Naive thymus-derived CD8-positive, alpha-beta T cell (primary cell): ENCODE results near the gene NOCT. TPM values are rescaled to one million over a fixed set of nuclear protein-coding genes. Genes with fewer than 3 reads are reported as not detected.
A peak's percentile ranks its signal among the peaks of the same experiment; 100 is the strongest.
"Not testable (repeated sequence)": the region's sequence is repeated elsewhere in the genome, so short reads cannot be mapped to it uniquely, and the experiment has no call there.

Experiments used
- ATAC-seq, 2 donors: fragments of 150-1000 bp; cut with Tn5 transposase in 1 of 2; sonication (Bioruptor Pico), chemical (Tn5 transposase) in 1 of 2; 1 replicate in 1 of 2; 2 replicates in 1 of 2; pipeline ENCODE4 v1.10.0; 2021; ENCODE audit warnings: mild to moderate bottlenecking in 2 of 2, moderate library complexity in 2 of 2
- POLR2A ChIA-PET: fragments of 350-600 bp; sonication (Branson Sonifier 250); formaldehyde crosslinking; loops from one replicate; lab custom pipeline; 2021; ENCODE audit warnings: antibody characterized with exemption; lab: Charles Lee
- DNase-seq, 10 donors: peaks; one replicate each; pipeline versions ENCODE4 v3.0.0 to v3.0.0-alpha.2; 2020 to 2022
- H3K27ac Mint-ChIP-seq, 10 donors: one replicate each; pipeline ENCODE4 v1.8.0; 2020 to 2022; ENCODE audit warnings: mild to moderate bottlenecking in 10 of 10, mixed read lengths in 10 of 10, moderate library complexity in 4 of 10, inconsistent platforms in 1 of 10
- H3K27me3 Mint-ChIP-seq, 5 donors: one replicate each; pipeline ENCODE4 v1.8.0; 2021 to 2022; ENCODE audit warnings: mixed read lengths in 5 of 5
- H3K36me3 Mint-ChIP-seq, 3 donors: one replicate each; pipeline ENCODE4 v1.8.0; 2020 to 2022; ENCODE audit warnings: mixed read lengths in 3 of 3, mild to moderate bottlenecking in 2 of 3, inconsistent platforms in 1 of 3
- H3K4me1 Mint-ChIP-seq, 4 donors: one replicate each; pipeline ENCODE4 v1.8.0; 2021 to 2022; ENCODE audit warnings: mixed read lengths in 4 of 4
- H3K4me3 Mint-ChIP-seq, 10 donors: one replicate each; pipeline ENCODE4 v1.8.0; 2020 to 2022; ENCODE audit warnings: mild to moderate bottlenecking in 10 of 10, mixed read lengths in 10 of 10, moderate library complexity in 6 of 10, inconsistent platforms in 1 of 10
- H3K9me3 Mint-ChIP-seq, 9 donors: one replicate each; pipeline ENCODE4 v1.8.0; 2020 to 2022; ENCODE audit warnings: mixed read lengths in 9 of 9, mild to moderate bottlenecking in 3 of 9, inconsistent platforms in 1 of 9, moderate library complexity in 1 of 9
- polyA plus RNA-seq, 3 donors: library from polyadenylated mRNA; unstranded; fragments of 300-500 nt; fragmentation: Illumina TruSeq; gene quantifications; one replicate each; pipeline ENCODE4 v1.2.3, GENCODE V29; 2021
- total RNA-seq, 8 experiments: library from RNA in 2 of 8; stranded (reverse) in 2 of 8; gene quantifications; one replicate each; pipeline ENCODE4 v1.2.3 and lab custom pipeline; 2021 to 2026

NOCT gene
- total and polyA plus RNA-seq, 5 experiments from 2014 or later = 0.44 to 2.1 (median 1.3) TPM; not detected in 1

GRCh38 chr4:139028191-139028661 lies 12.6 kb downstream of the NOCT start:
- peaks cover 5 to 12% (median 7%) of the 10 kb centered on the region in 4 donors for H3K4me1 Mint-ChIP-seq
- no peaks in the 10 kb centered on the region for H3K36me3 Mint-ChIP-seq
- no peaks in the 10 kb centered on the region for H3K9me3 Mint-ChIP-seq
- POLR2A ChIA-PET = interaction anchor here (0.6 to 1.4 kb wide), 2 partner anchors 12 to 55 kb away, joined by 4 to 6 read pairs; no protein-coding TSS in a partner anchor
- DNase-seq = no peak
- H3K27ac Mint-ChIP-seq = peak overlapping the region in 1 of 10 donors; percentile 24
- no peaks in the 10 kb centered on the region for H3K27me3 Mint-ChIP-seq
- ATAC-seq = no peak
- H3K4me3 Mint-ChIP-seq = no peak overlapping the region

- H3K4me3 Mint-ChIP-seq, ATAC-seq, H3K36me3 Mint-ChIP-seq, H3K27ac Mint-ChIP-seq, DNase-seq, H3K9me3 Mint-ChIP-seq, H3K27me3 Mint-ChIP-seq: not testable (repeated sequence)
- H3K4me1 Mint-ChIP-seq = peaks cover 8 to 16% (median 11%) of the 10 kb centered on the region in 4 donors
- POLR2A ChIA-PET = interaction anchor here (0.8 to 1.1 kb wide), 7 partner anchors 10 to 271 kb away, joined by 3 to 7 read pairs (median 5); partner anchors contain the start of genes NAA15 and NOCT
Observed at GRCh38 chr4:139029866-139030363, 14.3 kb downstream of the NOCT start.

- Mint-ChIP-seq H3K27ac (peak overlapping the region in 3 of 10 donors; percentile 7 to 64 (median 24)), H3K4me3 (peak overlapping the region in 1 of 10 donors; percentile 0), H3K36me3 (no peaks in the 10 kb centered on the region), H3K9me3 (no peaks in the 10 kb centered on the region), H3K27me3 (no peaks in the 10 kb centered on the region), H3K4me1 (peaks cover 8 to 20% (median 17%) of the 10 kb centered on the region in 4 donors)
- ATAC-seq = peak; percentile 86 to 91
- DNase-seq = peak; percentile 37 to 89 (median 74)
- POLR2A ChIA-PET = interaction anchor here (0.8 to 1.1 kb wide), 7 partner anchors 11 to 271 kb away, joined by 3 to 7 read pairs (median 5); partner anchors contain the start of genes NAA15 and NOCT
Observed at GRCh38 chr4:139030614-139031235, 15.1 kb downstream of the NOCT start.

GRCh38 chr4:139035650-139036049 lies 20.1 kb downstream of the NOCT start:
- POLR2A ChIA-PET = no interaction called here
- peaks cover 12 to 19% (median 15%) of the 10 kb centered on the region in 4 donors for H3K4me1 Mint-ChIP-seq
- H3K4me3 Mint-ChIP-seq = no peak overlapping the region
- ATAC-seq = no peak
- H3K9me3 Mint-ChIP-seq = no peaks in the 10 kb centered on the region
- no peak for DNase-seq
- H3K36me3 Mint-ChIP-seq = peaks cover 0 to 9% (median 1%) of the 10 kb centered on the region in 3 donors
- peak overlapping the region in 4 of 10 donors; percentile 3 to 39 (median 10) for H3K27ac Mint-ChIP-seq
- no peaks in the 10 kb centered on the region for H3K27me3 Mint-ChIP-seq

- Mint-ChIP-seq H3K9me3 (no peaks in the 10 kb centered on the region), H3K27ac (peak overlapping the region in 3 of 10 donors; percentile 4 to 56 (median 11)), H3K4me3 (no peak overlapping the region), H3K27me3 (no peaks in the 10 kb centered on the region), H3K4me1 (peaks cover 12 to 22% (median 16%) of the 10 kb centered on the region in 4 donors), H3K36me3 (peaks cover 0 to 13% (median 1%) of the 10 kb centered on the region in 3 donors)
- ATAC-seq (no peak), DNase-seq (no peak)
- POLR2A ChIA-PET = no interaction called here
Observed at GRCh38 chr4:139036885-139037284, 21.3 kb downstream of the NOCT start.

- POLR2A ChIA-PET = no interaction called here
Observed at GRCh38 chr4:139038874-139039443, 23.4 kb downstream of the NOCT start.

GRCh38 chr4:139042981-139043460 lies 27.4 kb downstream of the NOCT start:
- H3K27me3 Mint-ChIP-seq = no peaks in the 10 kb centered on the region
- peak overlapping the region in 2 of 10 donors; percentile 24 to 61 for H3K27ac Mint-ChIP-seq
- ATAC-seq (no peak), DNase-seq (no peak)
- H3K4me1 Mint-ChIP-seq = peaks cover 3 to 12% (median 10%) of the 10 kb centered on the region in 4 donors
- no peak overlapping the region for H3K4me3 Mint-ChIP-seq
- POLR2A ChIA-PET = no interaction called here
- no peaks in the 10 kb centered on the region for H3K9me3 Mint-ChIP-seq
- peaks cover 0 to 42% (median 12%) of the 10 kb centered on the region in 3 donors for H3K36me3 Mint-ChIP-seq

More at GRCh38 chr4:139038874-139039443, 23.4 kb downstream of the NOCT start:
- H3K36me3 Mint-ChIP-seq = peaks cover 0 to 19% (median 1%) of the 10 kb centered on the region in 3 donors
- H3K27me3 Mint-ChIP-seq = no peaks in the 10 kb centered on the region
- no peaks in the 10 kb centered on the region for H3K9me3 Mint-ChIP-seq
- no peak overlapping the region for H3K4me3 Mint-ChIP-seq
- H3K27ac Mint-ChIP-seq = peak overlapping the region in 3 of 10 donors; percentile 6 to 59 (median 38)
- no peak for DNase-seq
- ATAC-seq = no peak
- H3K4me1 Mint-ChIP-seq = peaks cover 12 to 22% (median 14%) of the 10 kb centered on the region in 4 donors

- DNase-seq (no peak), ATAC-seq (no peak)
- Mint-ChIP-seq H3K4me3 (no peak overlapping the region), H3K9me3 (no peaks in the 10 kb centered on the region), H3K27ac (peak overlapping the region in 7 of 10 donors; percentile 7 to 72 (median 43)), H3K4me1 (peaks cover 4 to 13% (median 10%) of the 10 kb centered on the region in 4 donors), H3K36me3 (peaks cover 0 to 50% (median 12%) of the 10 kb centered on the region in 3 donors), H3K27me3 (no peaks in the 10 kb centered on the region)
- POLR2A ChIA-PET = no interaction called here
Observed at GRCh38 chr4:139044291-139044690, 28.7 kb downstream of the NOCT start.

- ATAC-seq = no peak
- H3K36me3 Mint-ChIP-seq = peaks cover 0 to 70% (median 10%) of the 10 kb centered on the region in 3 donors
- peak overlapping the region in 3 of 10 donors; percentile 18 to 66 (median 51) for H3K27ac Mint-ChIP-seq
Observed at GRCh38 chr4:139048026-139048425, 32.4 kb downstream of the NOCT start.

GRCh38 chr4:139050446-139050845 lies 34.9 kb downstream of the NOCT start:
- H3K4me3 Mint-ChIP-seq = no peak overlapping the region
- ATAC-seq (no peak), DNase-seq (no peak)
- POLR2A ChIA-PET = no interaction called here
- peaks cover 5 to 24% (median 18%) of the 10 kb centered on the region in 4 donors for H3K4me1 Mint-ChIP-seq
- peak overlapping the region in 4 of 10 donors; percentile 19 to 56 (median 34) for H3K27ac Mint-ChIP-seq
- no peaks in the 10 kb centered on the region for H3K9me3 Mint-ChIP-seq
- no peaks in the 10 kb centered on the region for H3K27me3 Mint-ChIP-seq
- peaks cover 0 to 78% (median 9%) of the 10 kb centered on the region in 3 donors for H3K36me3 Mint-ChIP-seq

More at GRCh38 chr4:139048026-139048425, 32.4 kb downstream of the NOCT start:
- POLR2A ChIA-PET = no interaction called here
- Mint-ChIP-seq H3K4me3 (no peak overlapping the region), H3K27me3 (no peaks in the 10 kb centered on the region), H3K4me1 (peaks cover 1 to 8% (median 5%) of the 10 kb centered on the region in 4 donors), H3K9me3 (no peaks in the 10 kb centered on the region)
- DNase-seq = no peak

GRCh38 chr4:139053909-139054308 lies 38.3 kb downstream of the NOCT start:
- Mint-ChIP-seq H3K9me3 (no peaks in the 10 kb centered on the region), H3K4me1 (peaks cover 23 to 42% (median 30%) of the 10 kb centered on the region in 4 donors)
- POLR2A ChIA-PET = no interaction called here

GRCh38 chr4:139054791-139055505 lies 39.4 kb downstream of the NOCT start:
- no peaks in the 10 kb centered on the region for H3K27me3 Mint-ChIP-seq
- H3K9me3 Mint-ChIP-seq = no peaks in the 10 kb centered on the region
- no peak overlapping the region for H3K4me3 Mint-ChIP-seq
- no peak for DNase-seq
- H3K27ac Mint-ChIP-seq = peak overlapping the region; percentile 26 to 84 (median 68)
- H3K36me3 Mint-ChIP-seq = peaks cover 0 to 86% (median 6%) of the 10 kb centered on the region in 3 donors
- H3K4me1 Mint-ChIP-seq = peaks cover 26 to 41% (median 36%) of the 10 kb centered on the region in 4 donors
- POLR2A ChIA-PET = no interaction called here
- ATAC-seq = no peak

More at GRCh38 chr4:139053909-139054308, 38.3 kb downstream of the NOCT start:
- no peak for ATAC-seq
- H3K27me3 Mint-ChIP-seq = no peaks in the 10 kb centered on the region
- peak overlapping the region in 7 of 10 donors; percentile 34 to 84 (median 57) for H3K27ac Mint-ChIP-seq
- no peak overlapping the region for H3K4me3 Mint-ChIP-seq
- DNase-seq = no peak
- H3K36me3 Mint-ChIP-seq = peaks cover 0 to 85% (median 2%) of the 10 kb centered on the region in 3 donors
